DOHH2 (cell line): ENCODE measurements around the gene MTF1.
"Not testable (repeated sequence)": the region's sequence is repeated elsewhere in the genome, so short reads cannot be mapped to it uniquely, and the experiment has no call there.

Experiments
- H3F3A ChIP-seq: fragments of 200-600 bp; sonication (generic), shearing (Covaris generic); 2 replicates; pipeline ENCODE4 v1.6.0; 2016; ENCODE audit warnings: antibody characterized with exemption, mild to moderate bottlenecking; ENCODE audit not compliant: control insufficient read depth, insufficient read depth
- H3K27ac ChIP-seq: fragments of 200-600 bp; sonication (generic); 2 replicates; pipeline ENCODE4 v1.5.1; 2014; ENCODE audit warnings: low read depth, mild to moderate bottlenecking, low read length, moderate library complexity
- H3K27me3 ChIP-seq: fragments of 200-600 bp; sonication (generic); 2 replicates; pipeline ENCODE4 v1.6.1; 2014; ENCODE audit warnings: mild to moderate bottlenecking, low read length, mixed read lengths; ENCODE audit not compliant: control insufficient read depth
- H3K36me3 ChIP-seq: fragments of 200-600 bp; sonication (generic); 2 replicates; pipeline ENCODE4 v1.6.1; 2014; ENCODE audit warnings: mild to moderate bottlenecking, low read length, moderate library complexity, mixed read lengths; ENCODE audit not compliant: control insufficient read depth
- H3K4me1 ChIP-seq: fragments of 200-600 bp; sonication (generic); 2 replicates; pipeline ENCODE4 v1.6.1; 2014; ENCODE audit warnings: mild to moderate bottlenecking, low read length, mixed read lengths; ENCODE audit not compliant: control insufficient read depth
- H3K4me2 ChIP-seq: fragments of 200-600 bp; sonication (generic); 2 replicates; pipeline ENCODE4 v1.6.0; 2014; ENCODE audit warnings: mild to moderate bottlenecking, low read length, moderate library complexity
- H3K4me3 ChIP-seq: fragments of 200-600 bp; sonication (generic); 2 replicates; pipeline ENCODE4 v1.5.1; 2014; ENCODE audit warnings: mild to moderate bottlenecking, low read length, mixed read lengths
- H3K79me2 ChIP-seq: fragments of 200-600 bp; sonication (generic); 2 replicates; pipeline ENCODE4 v1.6.1; 2014; ENCODE audit warnings: mild to moderate bottlenecking, low read length, mixed read lengths; ENCODE audit not compliant: control insufficient read depth
- H3K9me2 ChIP-seq: fragments of 200-600 bp; sonication (generic); replicated peaks from 2 replicates; pipeline ENCODE4 v1.6.1; 2014; ENCODE audit warnings: mild to moderate bottlenecking, low read length, mixed read lengths; ENCODE audit not compliant: control insufficient read depth
- H3K9me3 ChIP-seq: fragments of 200-600 bp; sonication (generic); 2 replicates; pipeline ENCODE4 v1.6.1; 2014; ENCODE audit warnings: antibody characterized with exemption, low read length, mixed read lengths; ENCODE audit not compliant: control insufficient read depth, insufficient read depth
- H4K20me1 ChIP-seq: fragments of 200-600 bp; sonication (generic); 2 replicates; pipeline ENCODE4 v1.6.0; 2014; ENCODE audit warnings: low read depth, mild to moderate bottlenecking, antibody characterized with exemption, low read length, moderate library complexity; ENCODE audit not compliant: control insufficient read depth, insufficient read depth
- EZH2phosphoT487 ChIP-seq: fragments of 200-600 bp; sonication (generic); IDR thresholded peaks from 2 replicates; pipeline ENCODE4 v1.6.1; 2017; ENCODE audit warnings: borderline replicate concordance, mild to moderate bottlenecking, antibody characterized with exemption, low read length, moderate library complexity, mixed read lengths
- TF ChIP-seq, protein P1 (sequence below): fragments of 200-600 bp; sonication (generic); IDR thresholded peaks from one replicate; pipeline ENCODE4 v1.5.1; 2014; ENCODE audit warnings: antibody characterized with exemption, mild to moderate bottlenecking, low read depth, low read length; ENCODE audit not compliant: poor library complexity, severe bottlenecking

MTF1 gene

DNA sequence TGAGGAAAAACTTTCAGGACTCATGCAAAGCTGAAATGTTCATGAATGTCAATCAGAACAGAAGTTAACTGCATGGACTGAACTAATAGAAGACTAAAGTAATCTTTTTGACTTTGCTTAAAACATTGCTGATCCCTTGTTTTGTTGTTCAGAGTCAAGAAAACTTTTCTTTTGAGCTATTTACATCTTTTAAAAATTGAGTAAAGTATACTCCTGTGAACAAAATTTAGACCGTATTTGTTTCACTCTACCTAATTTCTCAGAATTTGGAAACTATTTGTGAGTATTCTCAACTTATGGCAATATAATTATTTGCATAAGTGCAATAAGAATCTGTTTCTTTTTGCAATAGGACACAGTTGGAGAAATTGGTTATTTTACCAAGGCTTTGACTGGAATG lies 46.3 kb upstream of the MTF1 start:
- peaks cover 24% of the 10 kb centered on the region for H3K36me3 ChIP-seq
- no peaks in the 10 kb centered on the region for H3K9me2 ChIP-seq
- H3K27me3 ChIP-seq = no peaks in the 10 kb centered on the region
- TF ChIP-seq, protein P1, sequence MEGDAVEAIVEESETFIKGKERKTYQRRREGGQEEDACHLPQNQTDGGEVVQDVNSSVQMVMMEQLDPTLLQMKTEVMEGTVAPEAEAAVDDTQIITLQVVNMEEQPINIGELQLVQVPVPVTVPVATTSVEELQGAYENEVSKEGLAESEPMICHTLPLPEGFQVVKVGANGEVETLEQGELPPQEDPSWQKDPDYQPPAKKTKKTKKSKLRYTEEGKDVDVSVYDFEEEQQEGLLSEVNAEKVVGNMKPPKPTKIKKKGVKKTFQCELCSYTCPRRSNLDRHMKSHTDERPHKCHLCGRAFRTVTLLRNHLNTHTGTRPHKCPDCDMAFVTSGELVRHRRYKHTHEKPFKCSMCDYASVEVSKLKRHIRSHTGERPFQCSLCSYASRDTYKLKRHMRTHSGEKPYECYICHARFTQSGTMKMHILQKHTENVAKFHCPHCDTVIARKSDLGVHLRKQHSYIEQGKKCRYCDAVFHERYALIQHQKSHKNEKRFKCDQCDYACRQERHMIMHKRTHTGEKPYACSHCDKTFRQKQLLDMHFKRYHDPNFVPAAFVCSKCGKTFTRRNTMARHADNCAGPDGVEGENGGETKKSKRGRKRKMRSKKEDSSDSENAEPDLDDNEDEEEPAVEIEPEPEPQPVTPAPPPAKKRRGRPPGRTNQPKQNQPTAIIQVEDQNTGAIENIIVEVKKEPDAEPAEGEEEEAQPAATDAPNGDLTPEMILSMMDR = no peak
- TF ChIP-seq EZH2phosphoT487 = no peak
- no peaks in the 10 kb centered on the region for H3K4me1 ChIP-seq
- no peaks in the 10 kb centered on the region for H4K20me1 ChIP-seq
- H3K79me2 ChIP-seq = peaks cover 45% of the 10 kb centered on the region
- no peak overlapping the region for H3K4me2 ChIP-seq
- no peak overlapping the region for H3K27ac ChIP-seq
- H3F3A ChIP-seq = no peaks in the 10 kb centered on the region
- no peak overlapping the region for H3K4me3 ChIP-seq
- H3K9me3 ChIP-seq = peaks cover 20% of the 10 kb centered on the region

DNA sequence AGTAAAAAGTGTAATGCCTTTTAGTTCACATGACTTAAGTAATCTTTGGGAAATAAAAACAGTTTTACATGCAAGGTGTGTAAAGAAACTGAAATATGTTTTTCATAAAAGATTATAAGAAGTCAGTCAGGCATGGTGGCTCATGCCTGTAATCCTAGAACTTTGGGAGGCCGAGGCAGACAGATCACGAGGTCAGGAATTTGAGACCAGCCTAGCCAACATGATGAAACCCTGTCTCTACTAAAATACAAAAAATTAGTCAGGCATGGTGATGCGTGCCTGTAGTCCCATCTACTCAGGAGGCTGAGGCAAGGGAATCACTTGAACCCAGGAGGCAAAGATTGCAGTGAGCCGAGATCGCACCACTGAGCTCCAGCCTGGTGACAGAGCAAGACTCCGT lies 44.5 kb upstream of the MTF1 start:
- not testable (repeated sequence) for H3K4me2 ChIP-seq, H3K27ac ChIP-seq, H3K4me1 ChIP-seq, H3K27me3 ChIP-seq, H3K9me2 ChIP-seq, H3K4me3 ChIP-seq, H4K20me1 ChIP-seq, H3F3A ChIP-seq
- Histone ChIP-seq H3K79me2 (peaks cover 41% of the 10 kb centered on the region), H3K36me3 (peaks cover 24% of the 10 kb centered on the region), H3K9me3 (peaks cover 20% of the 10 kb centered on the region)

DNA sequence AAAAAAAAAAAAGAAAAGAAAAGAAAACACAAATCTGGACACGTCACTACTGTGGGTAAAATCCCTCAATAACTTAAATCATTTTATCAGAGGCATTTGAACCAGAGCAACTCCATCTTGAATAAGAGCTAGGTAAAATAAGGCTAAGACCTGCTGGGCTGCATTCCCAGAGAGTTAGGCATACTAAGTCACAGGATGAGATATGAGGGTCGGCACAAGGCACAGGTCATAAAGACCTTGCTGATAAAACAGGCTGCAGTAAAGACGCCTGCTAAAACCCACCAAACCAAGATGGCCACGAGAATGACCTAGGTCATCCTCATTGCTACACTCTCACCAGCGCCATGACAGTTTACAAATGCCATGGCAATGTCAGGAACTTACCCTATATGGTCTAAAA lies 43.6 kb upstream of the MTF1 start:
- Histone ChIP-seq H4K20me1 (no peaks in the 10 kb centered on the region), H3K79me2 (peaks cover 43% of the 10 kb centered on the region), H3K4me2 (no peak overlapping the region), H3K4me1 (no peaks in the 10 kb centered on the region), H3K27me3 (no peaks in the 10 kb centered on the region), H3K27ac (no peak overlapping the region), H3K9me2 (no peaks in the 10 kb centered on the region), H3F3A (0 out of 2 replicates have a peak, but pooled peaks cover 1% of the 10 kb centered on the region), H3K36me3 (peaks cover 22% of the 10 kb centered on the region), H3K9me3 (peaks cover 20% of the 10 kb centered on the region), H3K4me3 (no peak overlapping the region)
- no peak for TF ChIP-seq EZH2phosphoT487
- TF ChIP-seq, protein P1 = no peak

DNA sequence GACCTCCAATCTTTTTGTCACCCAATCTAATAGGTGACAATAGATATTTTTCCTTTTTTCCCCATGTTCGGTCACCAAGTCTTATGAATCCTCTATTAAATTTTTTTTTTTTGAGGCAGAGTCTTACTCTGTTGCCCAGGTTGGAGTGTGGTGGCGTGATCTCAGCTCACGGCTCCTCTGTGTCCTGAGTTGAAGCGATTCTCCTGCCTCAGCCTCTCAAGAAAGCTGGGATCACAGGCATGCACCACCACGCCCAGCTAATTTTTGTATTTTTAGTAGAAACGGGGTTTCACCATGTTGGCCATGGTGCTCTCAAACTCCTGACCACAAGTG lies 42.5 kb upstream of the MTF1 start:
- Histone ChIP-seq H3K9me2 (no peaks in the 10 kb centered on the region), H3K4me3 (no peak overlapping the region), H4K20me1 (no peaks in the 10 kb centered on the region), H3K27ac (no peak overlapping the region), H3K4me2 (no peak overlapping the region), H3K79me2 (peaks cover 38% of the 10 kb centered on the region), H3F3A (0 out of 2 replicates have a peak, but pooled peaks cover 3% of the 10 kb centered on the region), H3K36me3 (peaks cover 14% of the 10 kb centered on the region), H3K9me3 (peaks cover 12% of the 10 kb centered on the region), H3K27me3 (no peaks in the 10 kb centered on the region), H3K4me1 (no peaks in the 10 kb centered on the region)
- no peak for TF ChIP-seq EZH2phosphoT487
- TF ChIP-seq, protein P1 = no peak
